K562 (cell line): ENCODE measurements around the gene LAMB2. TPM values are rescaled to one million over a fixed set of nuclear protein-coding genes. Genes with fewer than 3 reads are reported as not detected.

Experiments
- CAMTA2 ChIP-seq: fragments of 250-450 bp; sonication (Bioruptor Pico); conservative IDR thresholded peaks from 2 replicates; pipeline ENCODE4 v1.5.1; 2022
- DEAF1 ChIP-seq: fragments of 450-650 bp; formaldehyde crosslinking; IDR thresholded peaks from 2 replicates; pipeline ENCODE4 v1.4.0; 2020; ENCODE audit warnings: mild to moderate bottlenecking, moderate library complexity
- DPF2 ChIP-seq: fragments of 450-650 bp; IDR thresholded peaks from 2 replicates; pipeline ENCODE4 v1.6.1; 2016
- ILK ChIP-seq: fragments of 450-650 bp; IDR thresholded peaks from 2 replicates; pipeline ENCODE4 v1.6.1; 2016; ENCODE audit warnings: missing genetic modification characterization, low read depth, mild to moderate bottlenecking, missing compliant biosample characterization, moderate library complexity, borderline replicate concordance
- LEF1 ChIP-seq: fragments of 450-650 bp; IDR thresholded peaks from 2 replicates; pipeline ENCODE4 v1.6.1; 2016; ENCODE audit warnings: mild to moderate bottlenecking
- MAFG ChIP-seq: fragments of 450-650 bp; conservative IDR thresholded peaks from 2 replicates; pipeline ENCODE4 v1.6.1; 2016; ENCODE audit warnings: missing genetic modification characterization, missing compliant biosample characterization
- RERE ChIP-seq: sonication (generic); formaldehyde crosslinking; IDR thresholded peaks from 2 replicates; pipeline ENCODE4 v1.8.0; 2023; ENCODE audit warnings: missing genetic modification reagents, mild to moderate bottlenecking, borderline replicate concordance
- ZBTB12 ChIP-seq: fragments of 250-450 bp; sonication (Bioruptor Pico); IDR thresholded peaks from 2 replicates; pipeline ENCODE4 v1.4.0; 2020
- ZMIZ1 ChIP-seq, 2 experiments: fragments of 150-350 bp in 1 of 2; IDR thresholded peaks; 2 replicates each; pipeline ENCODE4 v1.6.1; 2012 to 2016; ENCODE audit warnings: low read depth in 2 of 2, low read length in 2 of 2, mild to moderate bottlenecking in 1 of 2, moderate library complexity in 1 of 2
- ZNF232 ChIP-seq: sonication (generic); formaldehyde crosslinking; IDR thresholded peaks from 2 replicates; pipeline ENCODE4 v1.8.0; 2022; ENCODE audit warnings: mild to moderate bottlenecking, missing genetic modification reagents
- ZNF449 ChIP-seq: fragments of 250-450 bp; sonication (Bioruptor Pico); IDR thresholded peaks from 2 replicates; pipeline ENCODE4 v1.8.0; 2022; ENCODE audit warnings: moderate library complexity, mild to moderate bottlenecking, inconsistent platforms
- ZNF740 ChIP-seq, 3 experiments: fragments of 200-800 bp in 1 of 3; sonication (Bioruptor generic) in 1 of 3; sonication (generic) in 1 of 3; formaldehyde crosslinking in 1 of 3; IDR thresholded peaks; 2 replicates each; pipeline versions ENCODE4 v1.6.1 to v1.8.0; 2016 to 2022; ENCODE audit warnings: mild to moderate bottlenecking in 2 of 3, missing compliant biosample characterization in 2 of 3, missing genetic modification characterization in 2 of 3, missing genetic modification reagents in 1 of 3
- polyA plus RNA-seq, 8 experiments: library from polyadenylated mRNA; depleted of rRNA in 4 of 8; stranded (reverse) in 5 of 8; unstranded in 3 of 8; fragments of >200 nt; fragmentation: Nextera tagmentation in 2 of 8; fragmentation: Illumina TruSeq in 1 of 8; extraction: Ambion mirVana in 2 of 8; extraction: Trizol in 1 of 8; gene quantifications; 2 replicates each; pipeline versions ENCODE4 v1.2.1 to v1.2.3, GENCODE V29; 2011 to 2014; ENCODE audit warnings: inconsistent platforms in 1 of 8, missing spikeins in 1 of 8
- total RNA-seq, 7 experiments: library from RNA; depleted of rRNA in 6 of 7; stranded (reverse); fragments of >200 nt in 6 of 7; fragmentation: Illumina TruSeq in 2 of 7; extraction: Trizol in 2 of 7; gene quantifications; 2 replicates each; pipeline versions ENCODE4 v1.2.1 to v1.2.3, GENCODE V29; 2011 to 2021; ENCODE audit warnings: low replicate concordance in 1 of 7

LAMB2 gene
- total and polyA plus RNA-seq, 9 of the 15 experiments (the other 6 are each of a cell fraction or from before 2014, with no cell fraction given), result 1.4 to 26.0 (median 16.2) TPM

- TF ChIP-seq ZMIZ1 (IDR thresholded peaks at IDR 0.05; ENCODE audit: low read depth in 2 of 2, low read length in 2 of 2) (no peak), DEAF1 (CRISPR knock-in tag) (no peak), MAFG (tag) (no peak), ZNF232 (no peak), CAMTA2 (no peak), DPF2 (peak; percentile 40; the same call in 1 of the 2 replicates), ZNF449 (CRISPR knock-in tag) (no peak), ZNF740 (CRISPR knock-in tag; IDR thresholded peaks at IDR 0.05) (no peak), ZNF740 (tag; IDR thresholded peaks at IDR 0.05) (no peak), ZBTB12 (no peak), RERE (CRISPR knock-in tag) (no peak), ILK (tag) (no peak), LEF1 (no peak)
These were observed 34.4 kb downstream of the LAMB2 start (continued) for GRCh38 chr3:49098429-49098828.
